IMR-90 (cell line): ENCODE results near the gene BICD1. TPM values are rescaled to one million over a fixed set of nuclear protein-coding genes. Genes with fewer than 3 reads are reported as not detected.

ENCODE experiments used
- ATAC-seq: fragments of 200-7000 bp; cut with Tn5 transposase; 2 replicates; pipeline ENCODE4 v1.9.1; 2020; ENCODE audit warnings: low read depth, mild to moderate bottlenecking, moderate library complexity
- BruUV-seq: library from RNA; stranded (reverse); fragments of 400-500 nt; replicated peaks from 2 replicates; lab custom pipeline; 2021; lab: Mats Ljungman, UMichigan
- CTCF ChIA-PET: fragments of 300-600 bp; formaldehyde crosslinking; extraction: SDS; loops from one replicate; lab custom pipeline; 2021; ENCODE audit warnings: antibody characterized with exemption; lab: Yijun Ruan, JAX
- POLR2A ChIA-PET: fragments of 300-600 bp; sonication (Branson Sonifier 250); formaldehyde crosslinking; loops from one replicate; lab custom pipeline; 2022; ENCODE audit warnings: antibody characterized with exemption; ENCODE audit not compliant: unreplicated experiment; lab: Charles Lee
- DNase-seq: peaks from one replicate; pipeline ENCODE4 v3.0.0; 2013
- H2AFZ ChIP-seq: replicated peaks from 2 replicates; pipeline ENCODE3; 2013; ENCODE audit warnings: low read length, mild to moderate bottlenecking; ENCODE audit not compliant: poor library complexity
- H2AK5ac ChIP-seq: 2 replicates; pipeline ENCODE4 v1.6.1; 2013; ENCODE audit warnings: low read depth, low read length, inconsistent platforms
- H2AK9ac ChIP-seq: replicated peaks from 2 replicates; pipeline ENCODE3; 2013; ENCODE audit warnings: mild to moderate bottlenecking, low read depth, low read length, moderate library complexity; ENCODE audit not compliant: poor library complexity
- H2BK120ac ChIP-seq: 2 replicates; pipeline ENCODE4 v1.6.1; 2013; ENCODE audit warnings: low read depth, low read length, inconsistent platforms
- H2BK15ac ChIP-seq: 3 replicates; pipeline ENCODE4 v1.6.1; 2013; ENCODE audit warnings: low read depth, low read length, inconsistent platforms
- H2BK20ac ChIP-seq: 2 replicates; pipeline ENCODE4 v1.6.1; 2013; ENCODE audit warnings: low read depth, mild to moderate bottlenecking, inconsistent platforms, low read length, moderate library complexity
- H2BK5ac ChIP-seq: 2 replicates; pipeline ENCODE4 v1.6.1; 2013; ENCODE audit warnings: mild to moderate bottlenecking, low read depth, low read length, inconsistent platforms; ENCODE audit not compliant: poor library complexity, severe bottlenecking
- H3K14ac ChIP-seq: replicated peaks from 2 replicates; pipeline ENCODE4 v1.6.1; 2013; ENCODE audit warnings: low read depth, low read length, inconsistent platforms
- H3K18ac ChIP-seq: 2 replicates; pipeline ENCODE4 v1.6.1; 2013; ENCODE audit warnings: low read depth, low read length, control low read depth
- H3K23ac ChIP-seq: 2 replicates; pipeline ENCODE4 v1.6.1; 2013; ENCODE audit warnings: low read depth, low read length, inconsistent platforms
- H3K27ac ChIP-seq: 2 replicates; pipeline ENCODE4 v1.5.1; 2013; ENCODE audit warnings: mild to moderate bottlenecking, control low read depth, low read length; ENCODE audit not compliant: insufficient read depth
- H3K27me3 ChIP-seq: 2 replicates; pipeline ENCODE4 v1.6.1; 2013; ENCODE audit warnings: low read length; ENCODE audit not compliant: control insufficient read depth, insufficient read depth
- H3K36me3 ChIP-seq: 2 replicates; pipeline ENCODE4 v1.6.1; 2013; ENCODE audit warnings: low read length, mixed read lengths; ENCODE audit not compliant: control insufficient read depth, insufficient read depth
- H3K4ac ChIP-seq: 2 replicates; pipeline ENCODE4 v1.6.1; 2013; ENCODE audit warnings: low read depth, low read length, inconsistent platforms
- H3K4me1 ChIP-seq: 2 replicates; pipeline ENCODE4 v1.6.1; 2013; ENCODE audit warnings: low read length, mixed read lengths; ENCODE audit not compliant: control insufficient read depth, insufficient read depth
- H3K4me2 ChIP-seq: 2 replicates; pipeline ENCODE4 v1.6.1; 2013; ENCODE audit warnings: low read depth, mild to moderate bottlenecking, control low read depth, low read length, moderate library complexity
- H3K4me3 ChIP-seq: 2 replicates; pipeline ENCODE4 v1.5.1; 2013; ENCODE audit warnings: low read depth, mild to moderate bottlenecking, control low read depth, low read length, moderate library complexity; ENCODE audit not compliant: insufficient read depth
- H3K56ac ChIP-seq: 2 replicates; pipeline ENCODE4 v1.6.1; 2013; ENCODE audit warnings: low read length, inconsistent platforms; ENCODE audit not compliant: insufficient read depth; ENCODE audit errors: extremely low read depth
- H3K79me1 ChIP-seq, 2 experiments: 2 replicates each; pipeline ENCODE4 v1.6.1; 2013; ENCODE audit warnings: low read length in 2 of 2, inconsistent platforms in 1 of 2, low read depth in 1 of 2
- H3K9ac ChIP-seq: 2 replicates; pipeline ENCODE4 v1.6.1; 2013; ENCODE audit warnings: low read depth, low read length, control low read depth
- H3K9me1 ChIP-seq: 2 replicates; pipeline ENCODE4 v1.6.1; 2013; ENCODE audit warnings: low read length, inconsistent platforms; ENCODE audit not compliant: insufficient read depth
- H3K9me3 ChIP-seq: 2 replicates; pipeline ENCODE4 v1.6.1; 2013; ENCODE audit warnings: low read length; ENCODE audit not compliant: control insufficient read depth, insufficient read depth
- H4K20me1 ChIP-seq: 2 replicates; pipeline ENCODE4 v1.6.1; 2013; ENCODE audit warnings: low read length, inconsistent platforms; ENCODE audit not compliant: insufficient read depth
- H4K5ac ChIP-seq: 2 replicates; pipeline ENCODE4 v1.6.1; 2013; ENCODE audit warnings: mild to moderate bottlenecking, low read depth, low read length, control low read depth
- H4K8ac ChIP-seq, 2 experiments: 2 replicates each; pipeline ENCODE4 v1.6.1; 2013; ENCODE audit warnings: low read depth in 2 of 2, low read length in 2 of 2, control low read depth in 1 of 2, inconsistent platforms in 1 of 2
- H4K91ac ChIP-seq: 2 replicates; pipeline ENCODE4 v1.6.1; 2013; ENCODE audit warnings: low read depth, low read length, inconsistent platforms; ENCODE audit not compliant: insufficient read depth
- CHD1 ChIP-seq: IDR thresholded peaks from 2 replicates; pipeline ENCODE4 v1.6.1; 2012; ENCODE audit warnings: low read depth, low read length, improper control_type of control experiment
- RAD21 ChIP-seq: IDR thresholded peaks from 2 replicates; pipeline ENCODE4 v1.6.1; 2012; ENCODE audit warnings: low read length, improper control_type of control experiment
- whole genome bisulfite sequencing, 2 experiments: methylation state at CpG; one replicate each; pipeline versions ENCODE4 v1.1.5 to v1.1.7; 2013; ENCODE audit warnings: missing lambda C conversion rate in 2 of 2; ENCODE audit not compliant: insufficient read length in 1 of 2; ENCODE audit errors: extremely low coverage in 2 of 2; 5-methylcytosine and 5-hydroxymethylcytosine counted together
- dilution Hi-C: fragments of 300-500 bp; cut with HindIII; formaldehyde crosslinking; loops from one replicate; pipeline ENCODE4 v1.14.3; 2018; ENCODE audit warnings: low sequenced_read_pairs; ENCODE audit not compliant: unreplicated experiment
- in situ Hi-C: fragments of 300-500 bp; cut with MboI; formaldehyde crosslinking; loops from 3 replicates; pipeline ENCODE4 v1.14.3; 2019; ENCODE audit warnings: low sequenced_read_pairs, inconsistent platforms, mixed read lengths
- intact Hi-C: fragments of 100-400 bp; cut with micrococcal nuclease; formaldehyde crosslinking; loops from 2 replicates; pipeline ENCODE4 v1.10.0; 2022
- polyA plus RNA-seq, 3 experiments: library from polyadenylated mRNA; depleted of rRNA; stranded (reverse); fragments of >200 nt; gene quantifications; 2 replicates each; pipeline ENCODE4 v1.2.3, GENCODE V29; 2012; ENCODE audit warnings: low replicate concordance in 1 of 3
- total RNA-seq: library from RNA; depleted of rRNA; stranded (reverse); fragments of >200 nt; gene quantifications from 2 replicates; pipeline ENCODE4 v1.2.3, GENCODE V29; 2012
- TF ChIP-seq, protein P1 (sequence below): conservative IDR thresholded peaks from 2 replicates; pipeline ENCODE4 v1.5.1; 2012; ENCODE audit warnings: mild to moderate bottlenecking, low read depth, low read length, improper control_type of control experiment

Gene BICD1
- total and polyA plus RNA-seq, 2 of the 4 experiments (the other 2 are of a cell fraction) = 17.2 to 21.8 TPM

DNA sequence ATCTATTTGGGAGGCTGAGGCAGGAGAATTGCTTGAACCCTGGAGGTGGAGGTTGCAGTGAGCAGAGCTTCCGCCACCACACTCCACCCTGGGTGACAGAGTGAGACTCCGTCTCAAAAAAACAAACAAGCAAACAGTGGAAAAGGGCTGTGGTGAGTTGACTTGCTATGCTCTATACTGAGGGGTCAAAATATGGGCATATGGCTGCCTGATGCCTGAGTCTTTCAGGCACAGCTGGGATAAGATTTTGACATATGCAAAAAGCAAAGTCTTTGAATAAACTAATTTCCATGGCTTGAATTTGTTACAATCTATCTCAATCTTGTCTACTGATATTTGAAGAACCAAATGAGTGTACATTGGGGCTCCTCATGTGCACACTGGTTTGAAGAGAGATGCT lies 40.4 kb upstream of the BICD1 start:
- intact Hi-C loops = no loop called here
- DNase-seq (no peak), ATAC-seq (no peak)
- no TSS peak for BruUV-seq
- ChIA-PET POLR2A (no interaction called here), CTCF (no interaction called here)
- H4K5ac ChIP-seq = no peak overlapping the region
- TF ChIP-seq CHD1 (no peak), RAD21 (no peak)
- TF ChIP-seq, protein P1, sequence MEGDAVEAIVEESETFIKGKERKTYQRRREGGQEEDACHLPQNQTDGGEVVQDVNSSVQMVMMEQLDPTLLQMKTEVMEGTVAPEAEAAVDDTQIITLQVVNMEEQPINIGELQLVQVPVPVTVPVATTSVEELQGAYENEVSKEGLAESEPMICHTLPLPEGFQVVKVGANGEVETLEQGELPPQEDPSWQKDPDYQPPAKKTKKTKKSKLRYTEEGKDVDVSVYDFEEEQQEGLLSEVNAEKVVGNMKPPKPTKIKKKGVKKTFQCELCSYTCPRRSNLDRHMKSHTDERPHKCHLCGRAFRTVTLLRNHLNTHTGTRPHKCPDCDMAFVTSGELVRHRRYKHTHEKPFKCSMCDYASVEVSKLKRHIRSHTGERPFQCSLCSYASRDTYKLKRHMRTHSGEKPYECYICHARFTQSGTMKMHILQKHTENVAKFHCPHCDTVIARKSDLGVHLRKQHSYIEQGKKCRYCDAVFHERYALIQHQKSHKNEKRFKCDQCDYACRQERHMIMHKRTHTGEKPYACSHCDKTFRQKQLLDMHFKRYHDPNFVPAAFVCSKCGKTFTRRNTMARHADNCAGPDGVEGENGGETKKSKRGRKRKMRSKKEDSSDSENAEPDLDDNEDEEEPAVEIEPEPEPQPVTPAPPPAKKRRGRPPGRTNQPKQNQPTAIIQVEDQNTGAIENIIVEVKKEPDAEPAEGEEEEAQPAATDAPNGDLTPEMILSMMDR = no peak
- no peak overlapping the region for H2BK120ac ChIP-seq
- H2AK5ac ChIP-seq = no peak overlapping the region
- dilution Hi-C loops = no loop called here
- H4K20me1 ChIP-seq = no peaks in the 10 kb centered on the region
- H3K14ac ChIP-seq = no peak overlapping the region
- H2BK5ac ChIP-seq = no peak overlapping the region
- H3K4ac ChIP-seq = no peak overlapping the region
- H3K4me2 ChIP-seq = no peak overlapping the region
- no peak overlapping the region for H4K91ac ChIP-seq
- no peak overlapping the region for H3K18ac ChIP-seq
- no peaks in the 10 kb centered on the region for H3K9me3 ChIP-seq
- in situ Hi-C loops = loop anchor here (5.0 to 25.0 kb wide), 2 partner anchors 236 to 404 kb away; partner anchors contain the start of gene ETFBKMT
- H2BK20ac ChIP-seq = no peak overlapping the region
- H3K36me3 ChIP-seq = no peaks in the 10 kb centered on the region
- H4K8ac ChIP-seq = no peak overlapping the region
- H3K27ac ChIP-seq = no peak overlapping the region
- no peak overlapping the region for H3K56ac ChIP-seq
- WGBS, 2 experiments = no CpG with 5 or more reads among the region's 2 CpGs
- H2AK9ac ChIP-seq = no peak overlapping the region
- no peaks in the 10 kb centered on the region for H3K79me1 ChIP-seq
- no peaks in the 10 kb centered on the region for H3K9me1 ChIP-seq
- H2AFZ ChIP-seq = no peak overlapping the region
- no peaks in the 10 kb centered on the region for H3K27me3 ChIP-seq
- H3K4me1 ChIP-seq = no peaks in the 10 kb centered on the region
- no peak overlapping the region for H2BK15ac ChIP-seq
- H3K4me3 ChIP-seq = no peak overlapping the region
- no peak overlapping the region for H3K23ac ChIP-seq
- H3K9ac ChIP-seq = no peak overlapping the region
